ENCODE measurements around the gene PTPRN2. TPM values are rescaled to one million over a fixed set of nuclear protein-coding genes. Genes with fewer than 3 reads are reported as not detected.

Gene PTPRN2
- total RNA-seq, 2 experiments from 2014 or later: 0.70 TPM; not detected in 1

DNA sequence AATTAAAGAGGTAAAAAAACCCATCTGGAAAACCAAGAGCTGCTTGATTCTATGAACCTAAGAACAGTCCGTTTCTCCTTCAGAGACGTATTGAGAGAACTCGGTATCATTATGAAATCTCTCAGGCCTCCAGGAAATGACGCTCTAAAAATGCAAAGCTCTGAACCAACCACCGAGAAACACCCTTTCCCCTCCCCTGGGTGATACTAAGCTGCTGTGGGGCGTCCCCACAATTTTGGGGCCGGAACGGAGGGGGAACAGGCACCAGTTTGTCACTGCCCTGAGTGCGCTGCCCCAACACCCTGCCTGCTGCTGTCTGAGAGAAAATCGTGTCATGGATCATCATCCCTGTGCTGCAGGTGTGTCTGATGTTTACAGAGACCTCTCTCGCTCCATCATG, 741.4 kb downstream of the PTPRN2 start:
- BruUV-seq (replicated peaks): no TSS peak
- no peak for DNase-seq (ENCODE audit: low spot score)
- CTCF ChIA-PET (ENCODE audit: unreplicated experiment): no interaction called here
- H2AFZ ChIP-seq (ENCODE audit: low read length): no peak overlapping the region
- H3K36me3 ChIP-seq (ENCODE audit: insufficient read depth, low read length): no peaks in the 10 kb centered on the region
- H3K79me2 ChIP-seq (ENCODE audit: insufficient read depth, low read depth, low read length): no peaks in the 10 kb centered on the region
- no peak overlapping the region for H3K4me3 ChIP-seq (ENCODE audit: low read depth, low read length, poor library complexity, severe bottlenecking)
- H3K9me2 ChIP-seq (ENCODE audit: insufficient read depth, low read length): no peaks in the 10 kb centered on the region
- no peak overlapping the region for H3K4me2 ChIP-seq (ENCODE audit: low read length)
- intact Hi-C loops (cut with micrococcal nuclease; ENCODE audit: unreplicated experiment): no loop called here
- no peaks in the 10 kb centered on the region for H4K20me1 ChIP-seq (ENCODE audit: insufficient read depth, low read length)
- TF ChIP-seq, protein P1, sequence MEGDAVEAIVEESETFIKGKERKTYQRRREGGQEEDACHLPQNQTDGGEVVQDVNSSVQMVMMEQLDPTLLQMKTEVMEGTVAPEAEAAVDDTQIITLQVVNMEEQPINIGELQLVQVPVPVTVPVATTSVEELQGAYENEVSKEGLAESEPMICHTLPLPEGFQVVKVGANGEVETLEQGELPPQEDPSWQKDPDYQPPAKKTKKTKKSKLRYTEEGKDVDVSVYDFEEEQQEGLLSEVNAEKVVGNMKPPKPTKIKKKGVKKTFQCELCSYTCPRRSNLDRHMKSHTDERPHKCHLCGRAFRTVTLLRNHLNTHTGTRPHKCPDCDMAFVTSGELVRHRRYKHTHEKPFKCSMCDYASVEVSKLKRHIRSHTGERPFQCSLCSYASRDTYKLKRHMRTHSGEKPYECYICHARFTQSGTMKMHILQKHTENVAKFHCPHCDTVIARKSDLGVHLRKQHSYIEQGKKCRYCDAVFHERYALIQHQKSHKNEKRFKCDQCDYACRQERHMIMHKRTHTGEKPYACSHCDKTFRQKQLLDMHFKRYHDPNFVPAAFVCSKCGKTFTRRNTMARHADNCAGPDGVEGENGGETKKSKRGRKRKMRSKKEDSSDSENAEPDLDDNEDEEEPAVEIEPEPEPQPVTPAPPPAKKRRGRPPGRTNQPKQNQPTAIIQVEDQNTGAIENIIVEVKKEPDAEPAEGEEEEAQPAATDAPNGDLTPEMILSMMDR (conservative IDR thresholded peaks at IDR 0.05; ENCODE audit: low read length): no peak
- no peak for TF ChIP-seq EZH2phosphoT487 (IDR thresholded peaks at IDR 0.05; ENCODE audit: borderline replicate concordance, low read depth, low read length)
- no peaks in the 10 kb centered on the region for H3K9me3 ChIP-seq (ENCODE audit: low read length)
- POLR2A ChIA-PET: no interaction called here
- no peak overlapping the region for H3K27ac ChIP-seq (ENCODE audit: low read depth, low read length, poor library complexity, severe bottlenecking)
- no peaks in the 10 kb centered on the region for H3K4me1 ChIP-seq (ENCODE audit: insufficient read depth, low read length, poor library complexity, severe bottlenecking)

DNA sequence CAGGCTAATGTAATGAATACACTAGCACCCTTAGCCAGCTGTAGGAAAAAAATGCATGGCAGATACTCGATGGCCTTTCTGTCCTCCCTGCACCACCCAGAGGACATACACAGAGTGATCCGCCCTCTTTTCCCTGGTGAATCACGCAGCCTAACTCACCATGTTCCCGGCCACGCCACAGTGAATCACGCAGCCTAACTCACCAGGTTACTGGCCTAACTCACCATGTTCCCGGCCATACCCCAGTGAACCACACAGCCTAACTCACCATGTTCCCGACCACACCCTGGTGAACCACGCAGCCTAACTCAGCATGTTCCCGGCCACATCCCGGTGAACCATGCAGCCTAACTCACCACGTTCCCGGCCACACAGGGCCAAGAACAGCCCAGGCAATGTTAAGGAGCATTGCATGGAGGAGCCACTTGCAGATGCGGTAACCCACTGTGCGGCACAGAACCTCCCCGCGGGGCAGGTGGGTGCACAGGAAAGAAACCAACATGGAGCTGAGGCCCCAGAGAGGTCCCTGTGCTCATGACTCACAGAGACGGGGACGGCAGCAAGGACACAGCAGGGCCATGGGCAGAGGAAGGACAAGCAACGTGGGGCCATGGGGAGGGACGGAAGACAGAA, 742.3 kb downstream of the PTPRN2 start:
- DNase-seq (ENCODE audit: low spot score): no peak
- intact Hi-C loops (cut with micrococcal nuclease; ENCODE audit: unreplicated experiment): no loop called here
- Histone ChIP-seq H3K27ac (ENCODE audit: low read depth, low read length, poor library complexity, severe bottlenecking) (no peak overlapping the region), H2AFZ (ENCODE audit: low read length) (no peak overlapping the region), H3K4me1 (ENCODE audit: insufficient read depth, low read length, poor library complexity, severe bottlenecking) (no peaks in the 10 kb centered on the region), H3K79me2 (ENCODE audit: insufficient read depth, low read depth, low read length) (no peaks in the 10 kb centered on the region), H3K9me2 (ENCODE audit: insufficient read depth, low read length) (no peaks in the 10 kb centered on the region), H3K4me3 (ENCODE audit: low read depth, low read length, poor library complexity, severe bottlenecking) (no peak overlapping the region), H3K36me3 (ENCODE audit: insufficient read depth, low read length) (no peaks in the 10 kb centered on the region), H4K20me1 (ENCODE audit: insufficient read depth, low read length) (no peaks in the 10 kb centered on the region), H3K4me2 (ENCODE audit: low read length) (no peak overlapping the region), H3K9me3 (ENCODE audit: low read length) (0 out of 2 replicates have a peak, but pooled peaks cover 1% of the 10 kb centered on the region)
- no TSS peak for BruUV-seq (replicated peaks)
- TF ChIP-seq, protein P1 (conservative IDR thresholded peaks at IDR 0.05; ENCODE audit: low read length): no peak
- TF ChIP-seq EZH2phosphoT487 (IDR thresholded peaks at IDR 0.05; ENCODE audit: borderline replicate concordance, low read depth, low read length): no peak
- POLR2A ChIA-PET: no interaction called here
- CTCF ChIA-PET (ENCODE audit: unreplicated experiment): no interaction called here

DNA sequence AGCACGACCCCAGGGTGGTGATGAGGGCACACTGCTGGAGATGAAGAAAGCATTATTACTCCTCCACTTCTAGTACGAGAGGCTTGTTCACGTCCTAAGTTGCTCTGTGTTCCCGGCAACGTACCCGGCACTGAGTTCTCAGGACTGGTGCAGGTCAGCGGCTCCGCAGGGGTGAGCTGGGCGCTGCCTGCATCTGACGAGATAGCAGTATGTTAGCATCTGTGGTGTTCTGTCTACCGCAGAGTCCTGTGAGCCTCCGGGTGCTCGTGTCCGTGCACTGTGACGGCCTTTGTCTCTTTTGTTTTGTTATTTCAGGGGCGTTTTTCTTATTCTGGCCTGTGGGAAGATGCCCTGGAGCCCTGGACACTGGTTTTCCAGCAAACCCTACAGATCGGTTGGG, 743.0 kb downstream of the PTPRN2 start:
- BruUV-seq (replicated peaks): no TSS peak
- H3K4me1 ChIP-seq (ENCODE audit: insufficient read depth, low read length, poor library complexity, severe bottlenecking): no peaks in the 10 kb centered on the region
- ChIA-PET POLR2A (no interaction called here), CTCF (ENCODE audit: unreplicated experiment) (no interaction called here)
- H2AFZ ChIP-seq (ENCODE audit: low read length): no peak overlapping the region
- intact Hi-C loops (cut with micrococcal nuclease; ENCODE audit: unreplicated experiment): no loop called here
- no peak for DNase-seq (ENCODE audit: low spot score)
- H3K79me2 ChIP-seq (ENCODE audit: insufficient read depth, low read depth, low read length): no peaks in the 10 kb centered on the region
- no peaks in the 10 kb centered on the region for H4K20me1 ChIP-seq (ENCODE audit: insufficient read depth, low read length)
- no peak overlapping the region for H3K4me2 ChIP-seq (ENCODE audit: low read length)
- TF ChIP-seq, protein P1 (conservative IDR thresholded peaks at IDR 0.05; ENCODE audit: low read length): no peak
- no peak for TF ChIP-seq EZH2phosphoT487 (IDR thresholded peaks at IDR 0.05; ENCODE audit: borderline replicate concordance, low read depth, low read length)
- H3K27ac ChIP-seq (ENCODE audit: low read depth, low read length, poor library complexity, severe bottlenecking): no peak overlapping the region
- 0 out of 2 replicates have a peak, but pooled peaks cover 8% of the 10 kb centered on the region for H3K9me3 ChIP-seq (ENCODE audit: low read length)
- no peaks in the 10 kb centered on the region for H3K9me2 ChIP-seq (ENCODE audit: insufficient read depth, low read length)
- H3K36me3 ChIP-seq (ENCODE audit: insufficient read depth, low read length): no peaks in the 10 kb centered on the region
- no peak overlapping the region for H3K4me3 ChIP-seq (ENCODE audit: low read depth, low read length, poor library complexity, severe bottlenecking)

All from OCI-LY7 (cell line).